Measurements from ENCODE around the gene GPR158.
A peak's percentile ranks its signal among the peaks of the same experiment; 100 is the strongest.

Gene GPR158

DNA sequence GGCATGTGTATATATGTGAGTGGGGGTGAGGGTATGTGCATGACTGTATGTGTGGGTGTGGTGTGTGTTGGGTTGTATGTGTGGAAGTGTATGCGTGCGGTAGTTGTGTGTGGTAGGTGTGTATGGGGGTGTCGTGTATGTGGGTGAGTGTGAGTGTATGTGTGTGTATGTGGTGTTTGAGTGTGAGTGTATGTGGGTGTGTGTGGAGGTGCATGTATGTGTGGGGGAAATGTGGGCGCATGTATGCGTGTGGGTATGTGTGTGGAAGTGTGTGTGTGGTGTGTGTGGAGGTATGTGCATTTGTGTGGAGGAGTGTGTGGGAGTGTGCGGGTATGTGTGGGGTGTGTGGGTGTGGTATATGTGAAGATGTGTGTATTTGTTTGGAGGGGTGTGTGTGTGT, 269.5 kb downstream of the GPR158 start:
- no peaks in the 10 kb centered on the region for H3K79me2 ChIP-seq (ENCODE audit: control insufficient read depth, insufficient read depth, low read length, poor library complexity)
- H4K8ac ChIP-seq (ENCODE audit: low read depth, low read length), result no peak overlapping the region
- no peaks in the 10 kb centered on the region for H3K4me1 ChIP-seq (ENCODE audit: control insufficient read depth in 1 of 2, insufficient read depth in 2 of 2, low read length in 2 of 2)
- no peak overlapping the region for H3K9ac ChIP-seq (ENCODE audit: low read length)
- no peak overlapping the region for H2BK5ac ChIP-seq (ENCODE audit: low read depth, low read length, poor library complexity)
- no peak overlapping the region for H3K4ac ChIP-seq (ENCODE audit: low read depth, low read length)
- no peak overlapping the region for H3K18ac ChIP-seq (ENCODE audit: low read length)
- no peak overlapping the region for H2BK12ac ChIP-seq (ENCODE audit: low read length)
- no peak overlapping the region for H2BK120ac ChIP-seq (ENCODE audit: insufficient read depth, low read length, poor library complexity)
- no peaks in the 10 kb centered on the region for H3K36me3 ChIP-seq (ENCODE audit: control insufficient read depth in 1 of 2, insufficient read depth in 2 of 2, low read length in 2 of 2)
- no peaks in the 10 kb centered on the region for H3K9me3 ChIP-seq (ENCODE audit: insufficient read depth, low read depth, low read length)
- H3K4me3 ChIP-seq (ENCODE audit: low read depth, low read length), result no peak overlapping the region
- no peak overlapping the region for H3K4me2 ChIP-seq (ENCODE audit: low read length)
- H4K91ac ChIP-seq (ENCODE audit: low read depth, low read length), result no peak overlapping the region
- H2AK5ac ChIP-seq (ENCODE audit: low read length), result no peak overlapping the region
- DNase-seq, result no peak
- H3K14ac ChIP-seq (ENCODE audit: low read length), result no peak overlapping the region
- H3K79me1 ChIP-seq (ENCODE audit: low read length), result no peaks in the 10 kb centered on the region
- no peak overlapping the region for H2AFZ ChIP-seq (ENCODE audit: insufficient read depth, low read length, poor library complexity)
- H3K27me3 ChIP-seq (ENCODE audit: insufficient read depth, low read length), result no peaks in the 10 kb centered on the region
- H3K27ac ChIP-seq (ENCODE audit: low read depth, low read length), result no peak overlapping the region
- WGBS (ENCODE audit: extremely low coverage, insufficient coverage, insufficient read length), result 91% methylated on average over 6 of the region's 6 CpGs
- H3K23ac ChIP-seq (ENCODE audit: low read length), result no peak overlapping the region
- no peak overlapping the region for H4K12ac ChIP-seq (ENCODE audit: low read depth, low read length)

DNA sequence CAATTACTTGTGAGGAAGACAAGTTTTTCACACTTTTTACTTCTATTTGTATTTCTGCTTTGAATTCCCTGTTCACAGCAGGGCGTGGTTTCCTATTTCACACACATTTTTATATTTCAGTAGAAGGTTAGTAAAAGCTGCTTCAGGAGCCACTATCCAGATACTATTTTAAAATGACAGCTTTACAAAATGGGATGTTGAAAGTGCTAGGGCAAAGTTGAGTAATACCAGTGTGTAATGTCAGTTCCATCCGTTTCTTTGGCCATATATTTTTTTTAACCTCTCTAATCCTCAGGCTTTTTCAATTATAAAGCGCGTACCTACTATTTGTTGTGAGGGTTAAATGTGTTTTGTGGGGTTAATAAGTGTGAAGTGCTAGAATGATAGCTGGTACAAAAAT, 276.6 kb downstream of the GPR158 start:
- Histone ChIP-seq H4K8ac (ENCODE audit: low read depth, low read length) (no peak overlapping the region), H3K4ac (ENCODE audit: low read depth, low read length) (no peak overlapping the region), H3K4me3 (ENCODE audit: low read depth, low read length) (no peak overlapping the region), H3K4me1 (ENCODE audit: control insufficient read depth in 1 of 2, insufficient read depth in 2 of 2, low read length in 2 of 2) (no peaks in the 10 kb centered on the region), H3K27me3 (ENCODE audit: insufficient read depth, low read length) (no peaks in the 10 kb centered on the region), H2BK12ac (ENCODE audit: low read length) (no peak overlapping the region), H3K79me2 (ENCODE audit: control insufficient read depth, insufficient read depth, low read length, poor library complexity) (no peaks in the 10 kb centered on the region), H3K14ac (ENCODE audit: low read length) (no peak overlapping the region), H3K27ac (ENCODE audit: low read depth, low read length) (no peak overlapping the region), H4K91ac (ENCODE audit: low read depth, low read length) (no peak overlapping the region), H3K23ac (ENCODE audit: low read length) (no peak overlapping the region), H3K9me3 (ENCODE audit: insufficient read depth, low read depth, low read length) (no peaks in the 10 kb centered on the region), H2BK120ac (ENCODE audit: insufficient read depth, low read length, poor library complexity) (no peak overlapping the region), H3K9ac (ENCODE audit: low read length) (no peak overlapping the region), H3K79me1 (ENCODE audit: low read length) (no peaks in the 10 kb centered on the region), H2AFZ (ENCODE audit: insufficient read depth, low read length, poor library complexity) (no peak overlapping the region), H2BK5ac (ENCODE audit: low read depth, low read length, poor library complexity) (no peak overlapping the region), H4K12ac (ENCODE audit: low read depth, low read length) (no peak overlapping the region), H2AK5ac (ENCODE audit: low read length) (no peak overlapping the region), H3K4me2 (ENCODE audit: low read length) (no peak overlapping the region), H3K18ac (ENCODE audit: low read length) (no peak overlapping the region), H3K36me3 (ENCODE audit: control insufficient read depth in 1 of 2, insufficient read depth in 2 of 2, low read length in 2 of 2) (no peaks in the 10 kb centered on the region)
- WGBS (ENCODE audit: extremely low coverage, insufficient coverage, insufficient read length), result no CpG with 5 or more reads among the region's 4 CpGs
- DNase-seq, result no peak

DNA sequence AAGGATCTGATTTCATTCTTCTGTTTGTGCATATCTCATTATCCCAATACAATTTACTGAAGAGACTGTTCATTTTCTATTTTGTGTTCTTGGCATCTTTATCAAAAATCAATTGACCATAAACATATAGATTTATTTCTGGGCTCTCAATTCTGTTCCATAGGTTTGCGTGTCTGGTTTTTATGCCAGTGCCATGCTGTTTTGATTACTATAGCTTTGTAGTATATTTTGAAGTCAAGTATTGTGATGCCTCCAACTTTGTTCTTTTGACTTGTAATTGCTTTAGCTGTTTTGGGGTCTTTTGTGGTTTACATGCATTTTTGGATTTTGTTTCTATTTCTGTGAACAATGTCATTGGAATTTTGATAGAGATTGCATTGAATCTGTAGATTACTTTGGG, 278.8 kb downstream of the GPR158 start:
- H3K4me1 ChIP-seq (ENCODE audit: control insufficient read depth in 1 of 2, insufficient read depth in 2 of 2, low read length in 2 of 2), result no peaks in the 10 kb centered on the region
- no peaks in the 10 kb centered on the region for H3K27me3 ChIP-seq (ENCODE audit: insufficient read depth, low read length)
- H4K8ac ChIP-seq (ENCODE audit: low read depth, low read length), result no peak overlapping the region
- no peak overlapping the region for H2AK5ac ChIP-seq (ENCODE audit: low read length)
- H3K9me3 ChIP-seq (ENCODE audit: insufficient read depth, low read depth, low read length), result no peaks in the 10 kb centered on the region
- no peak overlapping the region for H3K27ac ChIP-seq (ENCODE audit: low read depth, low read length)
- no peak overlapping the region for H2BK12ac ChIP-seq (ENCODE audit: low read length)
- no peak overlapping the region for H3K23ac ChIP-seq (ENCODE audit: low read length)
- no peak overlapping the region for H3K4me3 ChIP-seq (ENCODE audit: low read depth, low read length)
- no peak overlapping the region for H3K14ac ChIP-seq (ENCODE audit: low read length)
- no peak overlapping the region for H2BK5ac ChIP-seq (ENCODE audit: low read depth, low read length, poor library complexity)
- no peak overlapping the region for H4K12ac ChIP-seq (ENCODE audit: low read depth, low read length)
- no peak overlapping the region for H3K4ac ChIP-seq (ENCODE audit: low read depth, low read length)
- H3K79me2 ChIP-seq (ENCODE audit: control insufficient read depth, insufficient read depth, low read length, poor library complexity), result no peaks in the 10 kb centered on the region
- H3K4me2 ChIP-seq (ENCODE audit: low read length), result no peak overlapping the region
- H4K91ac ChIP-seq (ENCODE audit: low read depth, low read length), result no peak overlapping the region
- no peak overlapping the region for H3K9ac ChIP-seq (ENCODE audit: low read length)
- H2AFZ ChIP-seq (ENCODE audit: insufficient read depth, low read length, poor library complexity), result no peak overlapping the region
- no peaks in the 10 kb centered on the region for H3K36me3 ChIP-seq (ENCODE audit: control insufficient read depth in 1 of 2, insufficient read depth in 2 of 2, low read length in 2 of 2)
- no peak overlapping the region for H2BK120ac ChIP-seq (ENCODE audit: insufficient read depth, low read length, poor library complexity)
- H3K79me1 ChIP-seq (ENCODE audit: low read length), result no peaks in the 10 kb centered on the region
- DNase-seq, result no peak
- no CpG with 5 or more reads among the region's 1 CpG for WGBS (ENCODE audit: extremely low coverage, insufficient coverage, insufficient read length)
- H3K18ac ChIP-seq (ENCODE audit: low read length), result no peak overlapping the region

DNA sequence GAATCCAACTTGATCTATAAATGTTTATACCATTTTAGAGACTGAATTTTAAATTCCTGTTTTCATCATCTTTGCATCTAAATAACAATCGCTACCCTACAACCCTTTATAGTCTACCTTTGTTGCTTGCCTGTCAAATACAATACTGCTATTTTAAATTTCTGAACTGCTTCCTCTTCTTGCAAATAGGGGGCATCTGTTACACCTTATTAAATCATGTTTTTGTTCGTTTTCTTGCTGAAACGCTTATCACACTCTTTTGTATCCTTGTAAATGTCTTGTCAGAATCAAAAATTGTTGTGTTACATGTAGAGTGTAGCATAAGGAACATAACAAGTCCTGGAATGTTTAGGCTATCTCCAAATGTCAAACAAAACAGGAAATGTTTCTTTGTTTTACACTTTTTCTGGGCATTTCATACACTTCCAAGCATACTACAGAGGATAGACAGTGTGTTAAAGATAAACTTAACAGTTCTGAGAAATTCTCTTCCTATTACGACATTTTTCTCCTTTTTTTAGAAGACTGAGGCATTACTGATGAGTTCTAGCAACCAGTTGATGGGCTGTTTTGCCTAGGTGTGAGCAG, 281.3 kb downstream of the GPR158 start:
- no CpG with 5 or more reads among the region's 4 CpGs for WGBS (ENCODE audit: extremely low coverage, insufficient coverage, insufficient read length)
- H3K79me2 ChIP-seq (ENCODE audit: control insufficient read depth, insufficient read depth, low read length, poor library complexity), result no peaks in the 10 kb centered on the region
- H2AK5ac ChIP-seq (ENCODE audit: low read length), result no peak overlapping the region
- H3K9ac ChIP-seq (ENCODE audit: low read length), result no peak overlapping the region
- no peak overlapping the region for H3K4me2 ChIP-seq (ENCODE audit: low read length)
- H3K9me3 ChIP-seq (ENCODE audit: insufficient read depth, low read depth, low read length), result no peaks in the 10 kb centered on the region
- H3K4me1 ChIP-seq (ENCODE audit: control insufficient read depth in 1 of 2, insufficient read depth in 2 of 2, low read length in 2 of 2), result no peaks in the 10 kb centered on the region
- no peak overlapping the region for H3K4me3 ChIP-seq (ENCODE audit: low read depth, low read length)
- H3K27ac ChIP-seq (ENCODE audit: low read depth, low read length), result no peak overlapping the region
- H3K18ac ChIP-seq (ENCODE audit: low read length), result no peak overlapping the region
- H2BK5ac ChIP-seq (ENCODE audit: low read depth, low read length, poor library complexity), result no peak overlapping the region
- no peak overlapping the region for H4K91ac ChIP-seq (ENCODE audit: low read depth, low read length)
- DNase-seq, result peak in 1 of 2 donors; percentile 56
- H2AFZ ChIP-seq (ENCODE audit: insufficient read depth, low read length, poor library complexity), result no peak overlapping the region
- H3K4ac ChIP-seq (ENCODE audit: low read depth, low read length), result no peak overlapping the region
- no peaks in the 10 kb centered on the region for H3K79me1 ChIP-seq (ENCODE audit: low read length)
- no peak overlapping the region for H4K8ac ChIP-seq (ENCODE audit: low read depth, low read length)
- H2BK120ac ChIP-seq (ENCODE audit: insufficient read depth, low read length, poor library complexity), result no peak overlapping the region
- no peak overlapping the region for H2BK12ac ChIP-seq (ENCODE audit: low read length)
- no peak overlapping the region for H3K23ac ChIP-seq (ENCODE audit: low read length)
- no peaks in the 10 kb centered on the region for H3K27me3 ChIP-seq (ENCODE audit: insufficient read depth, low read length)
- H3K36me3 ChIP-seq (ENCODE audit: control insufficient read depth in 1 of 2, insufficient read depth in 2 of 2, low read length in 2 of 2), result no peaks in the 10 kb centered on the region
- H3K14ac ChIP-seq (ENCODE audit: low read length), result no peak overlapping the region
- H4K12ac ChIP-seq (ENCODE audit: low read depth, low read length), result no peak overlapping the region

Measured in trophoblast cell (in vitro differentiated cells and primary cell).